Left lung (tissue), 10 donors: ENCODE measurements around the gene SND1. TPM values are rescaled to one million over a fixed set of nuclear protein-coding genes. Genes with fewer than 3 reads are reported as not detected.

Experiments
- ATAC-seq: fragments of 200-7000 bp; cut with Tn5 transposase; one replicate; pipeline ENCODE4 v1.9.1; 2020; ENCODE audit warnings: moderate library complexity
- DNase-seq, 4 donors: peaks; one replicate each; pipeline ENCODE4 v3.0.0-alpha.2; 2013 to 2020
- H3K27ac ChIP-seq, 2 donors: fragments of 200-600 bp; sonication (generic) in 1 of 2; one replicate each; pipeline versions ENCODE4 v1.5.0 to v1.8.0; 2020 to 2021
- H3K27me3 ChIP-seq, 2 donors: fragments of 200-600 bp; sonication (generic) in 1 of 2; one replicate each; pipeline versions ENCODE4 v1.5.0 to v1.8.0; 2020 to 2021
- H3K36me3 ChIP-seq, 2 donors: fragments of 200-600 bp; sonication (generic) in 1 of 2; one replicate each; pipeline versions ENCODE4 v1.5.0 to v1.8.0; 2020 to 2021
- H3K4me1 ChIP-seq, 2 donors: fragments of 200-600 bp; one replicate each; pipeline ENCODE4 v1.8.0; 2021
- H3K4me3 ChIP-seq, 2 donors: fragments of 200-600 bp; sonication (generic) in 1 of 2; one replicate each; pipeline versions ENCODE4 v1.5.0 to v1.8.0; 2020 to 2021; ENCODE audit warnings: mild to moderate bottlenecking in 1 of 2
- H3K9me3 ChIP-seq, 2 donors: fragments of 200-600 bp; sonication (generic) in 1 of 2; one replicate each; pipeline versions ENCODE4 v1.5.0 to v1.8.0; 2020 to 2021
- intact Hi-C, 2 donors: fragments of 100-400 bp; cut with DNase I; formaldehyde crosslinking; loops; one replicate each; pipeline versions ENCODE4 v1.11.2 to v1.14.2; 2022
- polyA plus RNA-seq, 6 donors: library from polyadenylated mRNA; unstranded; fragments of 120-200 nt; gene quantifications; one replicate each; pipeline ENCODE4 v1.2.1, GENCODE V29; 2013; ENCODE audit not compliant: insufficient read length in 6 of 6
- total RNA-seq, 2 donors: library from RNA; stranded (reverse); fragmentation: NEBNext Ultra II Directional; extraction: Animal tissue kit (Norgen Biotek cat#: 25700); gene quantifications; one replicate each; pipeline ENCODE4 v1.2.1, GENCODE V29; 2021
- TF ChIP-seq, protein P1 (sequence below), 2 donors: fragments of 200-600 bp; sonication (generic) in 1 of 2; IDR thresholded peaks; one replicate each; pipeline versions ENCODE4 v1.5.0 to v1.8.0; 2021; ENCODE audit warnings: antibody characterized with exemption in 2 of 2
- donor health status: DM: no; HTN: yes; CAD: no.
- donor health status: DM: no; HTN: no; CAD: no.

SND1 gene
- total and polyA plus RNA-seq, 8 donors, result 141 to 229 (median 156) TPM

DNA sequence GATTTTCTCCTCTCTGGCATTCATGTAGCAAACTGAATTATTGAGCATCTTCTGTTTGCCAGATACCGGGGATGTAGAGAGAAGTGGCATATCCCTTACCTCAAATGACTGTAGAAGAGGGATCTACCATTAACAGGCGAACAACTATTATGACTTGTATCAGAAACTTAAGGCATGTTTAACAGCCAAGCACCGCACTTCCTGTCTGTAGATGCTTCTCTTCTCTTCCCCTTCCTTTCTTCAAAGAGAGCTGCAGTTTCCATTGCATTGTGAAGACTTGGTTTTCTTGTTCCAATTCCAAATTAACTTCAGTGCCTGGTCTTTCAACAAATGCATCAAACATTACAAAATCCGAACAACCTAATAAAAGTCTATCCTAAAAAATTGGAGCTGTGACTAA lies 330.0 kb downstream of the SND1 start:
- intact Hi-C loops, result no loop called here
- Histone ChIP-seq H3K4me3 (no peak overlapping the region), H3K36me3 (peaks cover 0 to 22% of the 10 kb centered on the region in 2 donors), H3K27me3 (no peaks in the 10 kb centered on the region), H3K4me1 (no peaks in the 10 kb centered on the region), H3K27ac (no peak overlapping the region), H3K9me3 (peaks cover 0 to 14% of the 10 kb centered on the region in 2 donors)
- TF ChIP-seq, protein P1, sequence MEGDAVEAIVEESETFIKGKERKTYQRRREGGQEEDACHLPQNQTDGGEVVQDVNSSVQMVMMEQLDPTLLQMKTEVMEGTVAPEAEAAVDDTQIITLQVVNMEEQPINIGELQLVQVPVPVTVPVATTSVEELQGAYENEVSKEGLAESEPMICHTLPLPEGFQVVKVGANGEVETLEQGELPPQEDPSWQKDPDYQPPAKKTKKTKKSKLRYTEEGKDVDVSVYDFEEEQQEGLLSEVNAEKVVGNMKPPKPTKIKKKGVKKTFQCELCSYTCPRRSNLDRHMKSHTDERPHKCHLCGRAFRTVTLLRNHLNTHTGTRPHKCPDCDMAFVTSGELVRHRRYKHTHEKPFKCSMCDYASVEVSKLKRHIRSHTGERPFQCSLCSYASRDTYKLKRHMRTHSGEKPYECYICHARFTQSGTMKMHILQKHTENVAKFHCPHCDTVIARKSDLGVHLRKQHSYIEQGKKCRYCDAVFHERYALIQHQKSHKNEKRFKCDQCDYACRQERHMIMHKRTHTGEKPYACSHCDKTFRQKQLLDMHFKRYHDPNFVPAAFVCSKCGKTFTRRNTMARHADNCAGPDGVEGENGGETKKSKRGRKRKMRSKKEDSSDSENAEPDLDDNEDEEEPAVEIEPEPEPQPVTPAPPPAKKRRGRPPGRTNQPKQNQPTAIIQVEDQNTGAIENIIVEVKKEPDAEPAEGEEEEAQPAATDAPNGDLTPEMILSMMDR (IDR thresholded peaks at IDR 0.05), result no peak
- DNase-seq (no peak), ATAC-seq (no peak)

DNA sequence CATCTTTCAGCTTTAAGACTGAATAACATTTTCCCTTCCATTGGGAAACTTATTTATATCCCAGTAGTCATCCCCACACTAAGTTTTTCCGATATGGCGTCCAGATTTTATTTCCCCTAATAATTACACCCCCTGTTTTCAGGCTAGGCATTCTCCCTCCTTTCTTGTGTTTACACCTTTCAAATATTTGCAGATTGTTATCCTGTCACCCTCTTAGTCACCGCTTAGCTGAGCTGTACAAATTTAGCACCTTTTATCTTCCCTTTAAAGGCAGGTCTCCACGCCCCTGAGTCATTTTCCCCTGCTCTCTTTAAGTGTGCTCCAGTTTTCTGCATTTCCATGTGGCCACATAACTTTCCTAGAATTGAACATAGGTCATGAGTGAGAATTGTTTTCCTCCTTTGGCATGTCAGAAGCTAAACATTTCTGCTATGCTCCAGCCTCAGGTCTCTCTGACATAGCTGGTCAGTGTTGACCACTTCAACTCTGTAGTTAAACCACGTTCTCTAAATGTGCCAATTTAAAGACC lies 331.9 kb downstream of the SND1 start:
- TF ChIP-seq, protein P1 (IDR thresholded peaks at IDR 0.05), result no peak
- peak; percentile 76 for ATAC-seq
- Histone ChIP-seq H3K36me3 (peaks cover 0 to 3% of the 10 kb centered on the region in 2 donors), H3K27ac (no peak overlapping the region), H3K4me1 (no peaks in the 10 kb centered on the region), H3K9me3 (peaks cover 0 to 5% of the 10 kb centered on the region in 2 donors), H3K4me3 (no peak overlapping the region), H3K27me3 (no peaks in the 10 kb centered on the region)
- DNase-seq, result no peak
- intact Hi-C loops, result no loop called here

DNA sequence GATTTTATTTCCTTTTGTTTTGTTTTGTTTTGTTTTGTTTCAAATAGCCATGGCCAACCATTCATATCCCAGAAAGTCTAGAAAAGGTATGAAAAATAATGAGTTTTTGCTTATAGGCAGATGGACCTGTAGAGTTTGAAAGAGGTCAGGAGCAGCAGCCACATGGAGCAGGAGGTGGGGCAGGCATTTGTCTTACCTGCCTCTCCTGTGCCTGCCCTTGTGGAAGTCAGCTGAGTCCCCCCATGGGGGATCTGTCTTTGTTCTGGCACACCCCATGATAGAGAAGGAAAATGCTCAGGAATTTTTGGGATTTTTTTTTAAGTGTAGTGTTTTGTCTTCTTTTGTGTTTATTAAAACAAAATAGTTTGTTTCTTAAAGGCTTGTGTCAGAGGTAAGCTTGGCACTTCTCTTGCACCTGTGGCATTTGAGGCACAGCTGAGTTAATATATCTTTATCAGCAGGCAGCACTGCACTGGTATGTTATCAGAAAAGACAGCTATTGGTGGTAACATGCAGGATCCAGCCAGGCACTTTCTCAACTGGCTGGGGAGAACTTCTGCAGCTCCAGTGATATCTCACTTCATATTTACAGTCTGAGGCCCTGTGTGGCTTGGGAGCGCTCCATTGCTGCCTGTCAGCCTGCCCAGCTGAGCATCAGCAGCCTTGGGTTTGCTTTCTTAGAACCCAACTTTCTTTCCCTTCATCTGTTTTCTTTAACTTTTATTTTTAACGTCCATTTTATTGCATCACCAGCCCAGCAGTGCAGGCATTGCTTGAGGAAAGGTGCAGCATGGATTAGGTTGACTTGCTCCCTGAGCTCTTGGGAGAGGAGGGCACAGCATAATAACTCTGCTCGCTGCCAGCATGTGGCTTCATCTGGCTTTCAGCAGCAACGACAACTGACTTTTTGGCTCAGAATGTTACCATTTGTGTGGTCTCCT lies 334.9 kb downstream of the SND1 start:
- DNase-seq, result peak in 1 of 4 donors; percentile 51
- H3K27me3 ChIP-seq, result no peaks in the 10 kb centered on the region
- no peak overlapping the region for H3K4me3 ChIP-seq
- ATAC-seq, result no peak
- intact Hi-C loops, result no loop called here
- peaks cover 0 to 14% of the 10 kb centered on the region in 2 donors for H3K36me3 ChIP-seq
- TF ChIP-seq, protein P1 (IDR thresholded peaks at IDR 0.05), result no peak
- H3K9me3 ChIP-seq, result no peaks in the 10 kb centered on the region
- H3K27ac ChIP-seq, result no peak overlapping the region
- peaks cover 1 to 3% of the 10 kb centered on the region in 2 donors for H3K4me1 ChIP-seq

DNA sequence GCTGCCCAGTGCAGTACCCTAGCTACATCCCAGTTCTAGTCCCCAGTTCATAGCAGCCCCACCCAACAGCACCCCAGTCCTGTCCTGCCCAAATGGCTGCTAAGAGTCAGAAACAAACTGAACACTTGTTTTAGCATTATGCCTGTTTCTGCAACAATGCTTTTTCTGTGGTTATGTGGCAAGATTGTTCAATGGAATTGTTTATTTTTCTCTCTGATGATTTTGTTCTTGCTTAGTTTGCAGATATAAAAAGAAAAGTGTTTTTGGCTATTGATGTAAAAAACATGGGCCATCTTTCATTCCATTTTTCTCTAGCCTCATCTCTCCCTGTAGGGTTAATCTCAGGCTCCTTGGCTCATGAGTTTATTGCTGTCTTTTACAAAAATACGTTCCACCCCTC lies 336.8 kb downstream of the SND1 start:
- Histone ChIP-seq H3K27me3 (no peaks in the 10 kb centered on the region), H3K27ac (no peak overlapping the region), H3K9me3 (no peaks in the 10 kb centered on the region), H3K4me1 (peaks cover 4 to 5% of the 10 kb centered on the region in 2 donors), H3K4me3 (no peak overlapping the region), H3K36me3 (peaks cover 0 to 28% of the 10 kb centered on the region in 2 donors)
- no peak for DNase-seq
- intact Hi-C loops, result no loop called here
- ATAC-seq, result no peak
- TF ChIP-seq, protein P1 (IDR thresholded peaks at IDR 0.05), result no peak

DNA sequence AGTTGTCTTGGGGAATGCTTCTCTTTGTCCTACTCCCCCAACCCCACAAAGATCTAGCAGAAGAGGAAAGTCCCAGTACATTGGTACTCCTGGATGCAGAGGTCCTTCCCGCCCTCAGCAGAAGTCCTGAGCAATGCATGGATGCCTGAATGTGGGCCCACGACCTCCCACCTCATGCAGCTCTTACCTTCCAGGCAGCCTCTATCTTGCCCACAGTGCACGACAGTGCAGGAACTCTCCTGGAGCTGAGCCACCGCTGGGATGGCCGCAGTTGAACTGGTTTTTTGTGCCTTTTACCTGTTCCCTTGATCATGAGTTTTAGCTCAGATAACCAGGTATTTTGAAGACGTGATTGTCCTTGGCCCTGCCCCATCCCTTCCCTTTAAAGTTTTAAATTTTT lies 341.3 kb downstream of the SND1 start:
- intact Hi-C loops, result no loop called here
- H3K4me1 ChIP-seq, result peaks cover 4 to 6% of the 10 kb centered on the region in 2 donors
- no peak for ATAC-seq

More for the DNA sequence above, 341.3 kb downstream of the SND1 start:
- TF ChIP-seq, protein P1 (IDR thresholded peaks at IDR 0.05), result no peak
- Histone ChIP-seq H3K36me3 (peaks cover 0 to 40% of the 10 kb centered on the region in 2 donors), H3K9me3 (no peaks in the 10 kb centered on the region), H3K27me3 (no peaks in the 10 kb centered on the region), H3K4me3 (no peak overlapping the region), H3K27ac (no peak overlapping the region)
- no peak for DNase-seq
